ENCODE results near the gene ANO10. TPM values are rescaled to one million over a fixed set of nuclear protein-coding genes. Genes with fewer than 3 reads are reported as not detected.

Gene ANO10
- total and polyA plus RNA-seq, 2 donors (not counting 3 experiments of a cell fraction or from before 2014, with no cell fraction given) = 28.4 to 45.8 TPM

DNA sequence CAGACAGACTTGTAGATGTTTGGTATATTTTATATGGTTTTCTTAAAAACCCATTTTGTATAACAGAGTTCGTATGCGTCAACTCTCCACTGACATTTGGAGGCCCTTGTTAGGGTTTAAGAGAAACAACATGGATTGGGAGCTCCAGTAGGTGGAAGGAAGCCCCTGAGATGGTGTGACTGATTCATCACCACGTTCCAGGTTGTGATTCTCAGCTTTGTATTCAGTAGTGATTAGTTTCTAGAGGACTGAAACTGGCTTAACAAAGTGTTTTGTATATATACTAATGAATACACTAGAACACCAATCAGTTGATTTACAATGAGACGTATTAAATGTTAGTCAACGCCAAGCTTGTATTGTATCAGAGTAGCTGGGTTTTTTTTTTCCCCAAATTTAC lies 301.5 kb downstream of the ANO10 start:
- no peak for FAIRE-seq
- Histone ChIP-seq H3K4me3 (replicated peaks in 1 of 3; ENCODE audit: insufficient read depth in 1 of 3, low read depth in 1 of 3, low read length in 3 of 3) (no peak overlapping the region), H3K9ac (replicated peaks; ENCODE audit: extremely low read depth, insufficient read depth, low read length) (no peak overlapping the region), H3K36me3 (ENCODE audit: control insufficient read depth in 2 of 2, extremely low read depth in 1 of 2, insufficient read depth in 2 of 2, low read length in 2 of 2) (peaks cover 8% of the 10 kb centered on the region in 2 experiments), H3K9me3 (replicated peaks; ENCODE audit: control insufficient read depth, insufficient read depth, low read length) (no peaks in the 10 kb centered on the region), H2AFZ (ENCODE audit: low read depth, low read length) (no peak overlapping the region), H3K27me3 (ENCODE audit: control insufficient read depth in 2 of 2, insufficient read depth in 2 of 2, low read length in 2 of 2) (no peaks in the 10 kb centered on the region), H3K79me2 (ENCODE audit: control insufficient read depth, insufficient read depth, low read length) (peaks cover 100% of the 10 kb centered on the region), H3K27ac (ENCODE audit: insufficient read depth, low read depth, low read length) (no peak overlapping the region), H3K4me1 (ENCODE audit: control insufficient read depth, extremely low read depth, insufficient read depth, low read length) (peaks cover 21% of the 10 kb centered on the region), H3K9me1 (replicated peaks; ENCODE audit: control insufficient read depth, extremely low read depth, insufficient read depth, low read length) (no peaks in the 10 kb centered on the region), H3K4me2 (ENCODE audit: insufficient read depth, low read length) (no peak overlapping the region), H4K20me1 (replicated peaks; ENCODE audit: control insufficient read depth, extremely low read depth, insufficient read depth, low read length) (peaks cover 37% of the 10 kb centered on the region)
- intact Hi-C loops (cut with micrococcal nuclease) = no loop called here
- ChIA-PET POLR2A (interaction anchor here (0.6 kb wide), 1 partner anchor 165 kb away, joined by 4 read pairs; no protein-coding TSS in a partner anchor), CTCF (interaction anchor here (0.6 to 3.9 kb wide), 4 partner anchors 11 to 215 kb away, joined by 3 to 18 read pairs (median 6); no protein-coding TSS in a partner anchor)
- BruUV-seq (replicated peaks) = no TSS peak
- dilution Hi-C loops (cut with MboI; ENCODE audit: extremely low pct_ligation_motif_present, low sequenced_read_pairs) = no loop called here
- TF ChIP-seq FOS (IDR thresholded peaks at IDR 0.05; ENCODE audit: borderline replicate concordance, insufficient read depth, low read length) (peak; percentile 2), GATA2 (IDR thresholded peaks at IDR 0.05; ENCODE audit: insufficient read depth, insufficient read length, low read depth, low read length) (no peak)
- DNase-seq (ENCODE audit: low read depth, low spot score) = no peak

DNA sequence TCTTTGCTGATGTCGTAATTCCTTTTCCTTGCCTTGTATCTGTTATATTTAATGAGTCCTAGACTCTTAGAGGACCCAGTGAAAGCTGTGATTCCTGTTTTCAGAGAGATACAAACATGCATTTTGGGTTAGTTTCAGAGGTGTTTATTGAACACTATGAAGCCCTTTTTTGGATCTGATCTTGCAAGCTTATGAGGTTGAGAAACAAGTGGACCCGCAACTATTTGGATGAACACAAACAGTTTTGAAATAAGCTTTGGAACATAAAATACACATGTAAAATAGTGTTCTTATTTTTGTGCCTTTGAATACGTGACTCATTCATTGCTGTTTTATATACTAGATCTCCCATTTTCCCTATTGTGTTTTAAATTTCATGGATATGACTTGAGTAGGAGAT lies 302.0 kb downstream of the ANO10 start:
- H3K4me3 ChIP-seq (replicated peaks in 1 of 3; ENCODE audit: insufficient read depth in 1 of 3, low read depth in 1 of 3, low read length in 3 of 3) = no peak overlapping the region
- peaks cover 100% of the 10 kb centered on the region for H3K79me2 ChIP-seq (ENCODE audit: control insufficient read depth, insufficient read depth, low read length)
- peaks cover 34% of the 10 kb centered on the region for H4K20me1 ChIP-seq (replicated peaks; ENCODE audit: control insufficient read depth, extremely low read depth, insufficient read depth, low read length)
- FAIRE-seq (no peak), DNase-seq (ENCODE audit: low read depth, low spot score) (no peak)
- no peak overlapping the region for H3K4me2 ChIP-seq (ENCODE audit: insufficient read depth, low read length)
- H3K9me3 ChIP-seq (replicated peaks; ENCODE audit: control insufficient read depth, insufficient read depth, low read length) = no peaks in the 10 kb centered on the region
- H3K9me1 ChIP-seq (replicated peaks; ENCODE audit: control insufficient read depth, extremely low read depth, insufficient read depth, low read length) = no peaks in the 10 kb centered on the region
- no TSS peak for BruUV-seq (replicated peaks)
- intact Hi-C loops (cut with micrococcal nuclease) = no loop called here
- H3K4me1 ChIP-seq (ENCODE audit: control insufficient read depth, extremely low read depth, insufficient read depth, low read length) = peaks cover 26% of the 10 kb centered on the region
- H2AFZ ChIP-seq (ENCODE audit: low read depth, low read length) = no peak overlapping the region
- POLR2A ChIA-PET = no interaction called here
- H3K36me3 ChIP-seq (ENCODE audit: control insufficient read depth in 2 of 2, extremely low read depth in 1 of 2, insufficient read depth in 2 of 2, low read length in 2 of 2) = peaks cover 8 to 10% of the 10 kb centered on the region in 2 experiments
- no peak overlapping the region for H3K9ac ChIP-seq (replicated peaks; ENCODE audit: extremely low read depth, insufficient read depth, low read length)
- TF ChIP-seq, protein P1, sequence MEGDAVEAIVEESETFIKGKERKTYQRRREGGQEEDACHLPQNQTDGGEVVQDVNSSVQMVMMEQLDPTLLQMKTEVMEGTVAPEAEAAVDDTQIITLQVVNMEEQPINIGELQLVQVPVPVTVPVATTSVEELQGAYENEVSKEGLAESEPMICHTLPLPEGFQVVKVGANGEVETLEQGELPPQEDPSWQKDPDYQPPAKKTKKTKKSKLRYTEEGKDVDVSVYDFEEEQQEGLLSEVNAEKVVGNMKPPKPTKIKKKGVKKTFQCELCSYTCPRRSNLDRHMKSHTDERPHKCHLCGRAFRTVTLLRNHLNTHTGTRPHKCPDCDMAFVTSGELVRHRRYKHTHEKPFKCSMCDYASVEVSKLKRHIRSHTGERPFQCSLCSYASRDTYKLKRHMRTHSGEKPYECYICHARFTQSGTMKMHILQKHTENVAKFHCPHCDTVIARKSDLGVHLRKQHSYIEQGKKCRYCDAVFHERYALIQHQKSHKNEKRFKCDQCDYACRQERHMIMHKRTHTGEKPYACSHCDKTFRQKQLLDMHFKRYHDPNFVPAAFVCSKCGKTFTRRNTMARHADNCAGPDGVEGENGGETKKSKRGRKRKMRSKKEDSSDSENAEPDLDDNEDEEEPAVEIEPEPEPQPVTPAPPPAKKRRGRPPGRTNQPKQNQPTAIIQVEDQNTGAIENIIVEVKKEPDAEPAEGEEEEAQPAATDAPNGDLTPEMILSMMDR (IDR thresholded peaks at IDR 0.05; ENCODE audit: extremely low read depth in 1 of 2, insufficient read depth in 1 of 2, low read depth in 1 of 2, low read length in 2 of 2) = no peak
- peak; percentile 13 for TF ChIP-seq FOS (IDR thresholded peaks at IDR 0.05; ENCODE audit: borderline replicate concordance, insufficient read depth, low read length)
- TF ChIP-seq GATA2 (IDR thresholded peaks at IDR 0.05; ENCODE audit: insufficient read depth, insufficient read length, low read depth, low read length) = no peak
- no peak for TF ChIP-seq POLR2A (IDR thresholded peaks at IDR 0.05; ENCODE audit: low read depth, low read length)
- H3K27me3 ChIP-seq (ENCODE audit: control insufficient read depth in 2 of 2, insufficient read depth in 2 of 2, low read length in 2 of 2) = no peaks in the 10 kb centered on the region
- CTCF ChIA-PET = interaction anchor here (0.9 to 3.9 kb wide), 3 partner anchors 12 to 183 kb away, joined by 3 to 18 read pairs (median 6); no protein-coding TSS in a partner anchor
- dilution Hi-C loops (cut with MboI; ENCODE audit: extremely low pct_ligation_motif_present, low sequenced_read_pairs) = no loop called here
- H3K27ac ChIP-seq (ENCODE audit: insufficient read depth, low read depth, low read length) = no peak overlapping the region
